Measurements from ENCODE around the gene TXNRD2. TPM values are rescaled to one million over a fixed set of nuclear protein-coding genes. Genes with fewer than 3 reads are reported as not detected.

The TXNRD2 gene
- total RNA-seq, 1 experiment from 2014 or later = 22.9 TPM

- H3T11ph ChIP-seq (ENCODE audit: low read length) = no peak overlapping the region
- H2BK15ac ChIP-seq (ENCODE audit: low read depth, low read length) = no peak overlapping the region
- no peak overlapping the region for H3K27ac ChIP-seq (ENCODE audit: insufficient read length, low read depth, low read length)
- Mint-ChIP-seq H3K9me3 (no peaks in the 10 kb centered on the region), H3K27ac (peak overlapping the region; percentile 47 to 97 (median 68); a peak in 5 of 7 replicates), H3K4me3 (peak overlapping the region in 1 of 2 experiments; percentile 88; a peak in 2 of 5 replicates), H3K4me1 (peaks cover 32 to 33% of the 10 kb centered on the region in 2 experiments), H3K27me3 (ENCODE audit: low read depth) (no peaks in the 10 kb centered on the region; the same call in 1 of the 2 replicates), H3K36me3 (ENCODE audit: insufficient read depth in 1 of 3, low read depth in 3 of 3) (peaks cover 1 to 9% (median 5%) of the 10 kb centered on the region in 3 experiments; a peak in 5 of 7 replicates)
- H3K23ac ChIP-seq (ENCODE audit: insufficient read length, low read depth, low read length) = no peak overlapping the region
- H2AK5ac ChIP-seq (ENCODE audit: insufficient read length, low read length) = no peak overlapping the region
- WGBS (ENCODE audit: extremely low coverage, insufficient read length, low lambda C conversion rate) = no CpG with 5 or more reads among the region's 11 CpGs
- H3K79me2 ChIP-seq (ENCODE audit: insufficient read depth, low read length) = no peaks in the 10 kb centered on the region
- no peaks in the 10 kb centered on the region for H3K79me1 ChIP-seq (ENCODE audit: insufficient read depth, low read depth, low read length, poor library complexity, severe bottlenecking)
- H4K5ac ChIP-seq (ENCODE audit: insufficient read length, low read depth, low read length) = no peak overlapping the region
- H3K27me3 ChIP-seq (ENCODE audit: insufficient read depth, low read length) = no peaks in the 10 kb centered on the region
- H4K8ac ChIP-seq (replicated peaks; ENCODE audit: insufficient read length, low read depth, low read length) = no peak overlapping the region
- no peak overlapping the region for H3K4me2 ChIP-seq (ENCODE audit: insufficient read depth, insufficient read length, low read length)
- H2BK120ac ChIP-seq (ENCODE audit: low read depth, low read length, poor library complexity, severe bottlenecking) = no peak overlapping the region
- H3K4ac ChIP-seq (ENCODE audit: low read depth, low read length) = no peak overlapping the region
- H4K91ac ChIP-seq (ENCODE audit: insufficient read length, low read depth, low read length) = no peak overlapping the region
- peak; percentile 25; the same call in 1 of the 3 replicates for TF ChIP-seq CTCF (conservative IDR thresholded peaks at IDR 0.05)
- peak; percentile 35 for DNase-seq
- peak overlapping the region; percentile 40 for H3K18ac ChIP-seq (ENCODE audit: insufficient read length, low read depth, low read length)
- no peak overlapping the region for H2AFZ ChIP-seq (ENCODE audit: low read length)
- no peak overlapping the region for H3K9ac ChIP-seq (ENCODE audit: extremely low read depth, insufficient read length, low read length)
- H3K4me1 ChIP-seq (ENCODE audit: insufficient read depth, low read length) = peaks cover 2% of the 10 kb centered on the region; the same call in 1 of the 2 replicates
- no peak overlapping the region for H2BK5ac ChIP-seq (ENCODE audit: insufficient read length, low read length)
- no peaks in the 10 kb centered on the region for H3K9me3 ChIP-seq (ENCODE audit: control insufficient read depth, low read depth, low read length)
- H3K56ac ChIP-seq (ENCODE audit: insufficient read length, low read depth, low read length) = no peak overlapping the region
- H2BK12ac ChIP-seq (ENCODE audit: insufficient read length, low read depth, low read length) = no peak overlapping the region
- H4K20me1 ChIP-seq (ENCODE audit: control insufficient read depth, insufficient read depth, insufficient read length) = no peaks in the 10 kb centered on the region
- H3K23me2 ChIP-seq (ENCODE audit: insufficient read length, low read depth, low read length, poor library complexity, severe bottlenecking) = no peaks in the 10 kb centered on the region
- H3K14ac ChIP-seq (ENCODE audit: insufficient read depth, low read length) = peak overlapping the region; percentile 0
- H2BK20ac ChIP-seq (ENCODE audit: low read depth, low read length, poor library complexity, severe bottlenecking) = no peak overlapping the region
Measured at GRCh38 chr22:19943082-19944026, 1.7 kb upstream of the TXNRD2 start.
